ENCODE data around the gene POR. TPM values are rescaled to one million over a fixed set of nuclear protein-coding genes. Genes with fewer than 3 reads are reported as not detected.
A peak's percentile ranks its signal among the peaks of the same experiment; 100 is the strongest.

POR gene
- total RNA-seq, 1 donor, result 73.1 TPM

GRCh38 chr7:75993689-75994387 is 78.9 kb downstream of the POR start:
- DNase-seq (ENCODE audit: insufficient read length, low spot score, missing footprints), result peak; percentile 98
- no peaks in the 10 kb centered on the region for H3K27me3 ChIP-seq (ENCODE audit: insufficient read depth, low read length)
- no peaks in the 10 kb centered on the region for H3K9me3 ChIP-seq (ENCODE audit: low read depth, low read length)
- peak overlapping the region; percentile 68 for H3K27ac ChIP-seq (ENCODE audit: low read depth, low read length)
- peak overlapping the region; percentile 59 for H2AFZ ChIP-seq (ENCODE audit: low read length)
- peak overlapping the region; percentile 93 for H3K4me3 ChIP-seq (ENCODE audit: insufficient read depth, low read length)
- no peak for TF ChIP-seq CTCF (IDR thresholded peaks at IDR 0.05; ENCODE audit: extremely low read depth, low read depth, low read length)
- H3K4me2 ChIP-seq (ENCODE audit: insufficient read depth, low read length), result peak overlapping the region; percentile 91
- H3K36me3 ChIP-seq (ENCODE audit: insufficient read depth, low read length), result peaks cover 11% of the 10 kb centered on the region
- H3K4me1 ChIP-seq (ENCODE audit: insufficient read depth, low read length), result peaks cover 6% of the 10 kb centered on the region
- H3K79me2 ChIP-seq (ENCODE audit: insufficient read depth, low read length), result peaks cover 7% of the 10 kb centered on the region
- H4K20me1 ChIP-seq (ENCODE audit: insufficient read depth, low read length), result peaks cover 10% of the 10 kb centered on the region

GRCh38 chr7:75994388-75995051 is 79.6 kb downstream of the POR start, which contains the start of gene TMEM120A:
TMEM120A (minus strand) TSS chr7:75994595; CDS start chr7:75994570, 25 bp downstream.
- peak within 1 kb of the TSS; percentile 80 for H2AFZ ChIP-seq (ENCODE audit: low read length)
- H3K4me2 ChIP-seq (ENCODE audit: insufficient read depth, low read length), result peak within 1 kb of the TSS; percentile 91
- TF ChIP-seq CTCF (IDR thresholded peaks at IDR 0.05; ENCODE audit: extremely low read depth, low read depth, low read length), result no peak
- peaks cover 10% of the 10 kb centered on the region for H4K20me1 ChIP-seq (ENCODE audit: insufficient read depth, low read length)
- DNase-seq (ENCODE audit: insufficient read length, low spot score, missing footprints), result peak; percentile 100
- peaks cover 6% of the 10 kb centered on the region for H3K4me1 ChIP-seq (ENCODE audit: insufficient read depth, low read length)
- peaks cover 11% of the 10 kb centered on the region for H3K36me3 ChIP-seq (ENCODE audit: insufficient read depth, low read length)
- H3K9me3 ChIP-seq (ENCODE audit: low read depth, low read length), result no peaks in the 10 kb centered on the region
- H3K79me2 ChIP-seq (ENCODE audit: insufficient read depth, low read length), result peaks cover 7% of the 10 kb centered on the region
- H3K4me3 ChIP-seq (ENCODE audit: insufficient read depth, low read length), result peak within 1 kb of the TSS; percentile 93
- peak within 1 kb of the TSS; percentile 68 for H3K27ac ChIP-seq (ENCODE audit: low read depth, low read length)
- no peaks in the 10 kb centered on the region for H3K27me3 ChIP-seq (ENCODE audit: insufficient read depth, low read length)

- peak overlapping the region; percentile 45 for H3K27ac ChIP-seq (ENCODE audit: low read depth, low read length)
- peaks cover 7% of the 10 kb centered on the region for H3K79me2 ChIP-seq (ENCODE audit: insufficient read depth, low read length)
- no peak for TF ChIP-seq CTCF (IDR thresholded peaks at IDR 0.05; ENCODE audit: extremely low read depth, low read depth, low read length)
- no peaks in the 10 kb centered on the region for H3K27me3 ChIP-seq (ENCODE audit: insufficient read depth, low read length)
- H3K4me1 ChIP-seq (ENCODE audit: insufficient read depth, low read length), result peaks cover 6% of the 10 kb centered on the region
- peak overlapping the region; percentile 91 for H3K4me2 ChIP-seq (ENCODE audit: insufficient read depth, low read length)
- no peaks in the 10 kb centered on the region for H3K9me3 ChIP-seq (ENCODE audit: low read depth, low read length)
- H3K36me3 ChIP-seq (ENCODE audit: insufficient read depth, low read length), result peaks cover 11% of the 10 kb centered on the region
- H3K4me3 ChIP-seq (ENCODE audit: insufficient read depth, low read length), result peak overlapping the region; percentile 93
- DNase-seq (ENCODE audit: insufficient read length, low spot score, missing footprints), result peak; percentile 67
- peaks cover 4% of the 10 kb centered on the region for H4K20me1 ChIP-seq (ENCODE audit: insufficient read depth, low read length)
- peak overlapping the region; percentile 80 for H2AFZ ChIP-seq (ENCODE audit: low read length)
Observed at GRCh38 chr7:75995052-75995471, 80.1 kb downstream of the POR start.

- Histone ChIP-seq H3K36me3 (ENCODE audit: insufficient read depth, low read length) (peaks cover 21% of the 10 kb centered on the region), H3K4me3 (ENCODE audit: insufficient read depth, low read length) (no peak overlapping the region), H3K4me2 (ENCODE audit: insufficient read depth, low read length) (no peak overlapping the region), H3K4me1 (ENCODE audit: insufficient read depth, low read length) (peaks cover 6% of the 10 kb centered on the region), H3K27me3 (ENCODE audit: insufficient read depth, low read length) (no peaks in the 10 kb centered on the region), H3K27ac (ENCODE audit: low read depth, low read length) (no peak overlapping the region), H3K9me3 (ENCODE audit: low read depth, low read length) (no peaks in the 10 kb centered on the region), H2AFZ (ENCODE audit: low read length) (no peak overlapping the region), H4K20me1 (ENCODE audit: insufficient read depth, low read length) (peaks cover 4% of the 10 kb centered on the region), H3K79me2 (ENCODE audit: insufficient read depth, low read length) (peaks cover 7% of the 10 kb centered on the region)
- no peak for DNase-seq (ENCODE audit: insufficient read length, low spot score, missing footprints)
- no peak for TF ChIP-seq CTCF (IDR thresholded peaks at IDR 0.05; ENCODE audit: extremely low read depth, low read depth, low read length)
Observed at GRCh38 chr7:75995996-75996395, 81.0 kb downstream of the POR start.

All from osteoblast (primary cell).